HG03097 (cell line): ENCODE results near the gene OSGEP.
"Not testable (repeated sequence)": the region's sequence is repeated elsewhere in the genome, so short reads cannot be mapped to it uniquely, and the experiment has no call there.

ENCODE experiments used
- ATAC-seq: cut with Tn5 transposase; IDR thresholded peaks from one replicate; pipeline ENCODE4 v1.9.1; 2021; ENCODE audit not compliant: unreplicated experiment, low FRiP score

Gene OSGEP

DNA sequence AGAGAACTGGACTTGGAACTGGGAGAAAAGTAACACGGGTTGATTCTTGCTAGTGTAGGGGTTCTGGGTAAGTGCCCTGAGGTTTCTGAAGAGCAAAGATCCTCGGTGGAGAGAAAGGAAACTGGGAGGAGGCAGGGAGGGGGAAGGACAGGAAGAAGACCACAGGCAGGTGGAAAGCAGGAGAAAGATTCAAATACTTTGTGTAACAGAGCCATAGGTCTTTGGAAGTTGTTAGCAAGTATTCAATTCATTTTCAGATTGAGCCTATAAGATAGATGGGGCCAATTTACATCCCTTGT is 15.9 kb upstream of the OSGEP start:
- no peak for ATAC-seq

DNA sequence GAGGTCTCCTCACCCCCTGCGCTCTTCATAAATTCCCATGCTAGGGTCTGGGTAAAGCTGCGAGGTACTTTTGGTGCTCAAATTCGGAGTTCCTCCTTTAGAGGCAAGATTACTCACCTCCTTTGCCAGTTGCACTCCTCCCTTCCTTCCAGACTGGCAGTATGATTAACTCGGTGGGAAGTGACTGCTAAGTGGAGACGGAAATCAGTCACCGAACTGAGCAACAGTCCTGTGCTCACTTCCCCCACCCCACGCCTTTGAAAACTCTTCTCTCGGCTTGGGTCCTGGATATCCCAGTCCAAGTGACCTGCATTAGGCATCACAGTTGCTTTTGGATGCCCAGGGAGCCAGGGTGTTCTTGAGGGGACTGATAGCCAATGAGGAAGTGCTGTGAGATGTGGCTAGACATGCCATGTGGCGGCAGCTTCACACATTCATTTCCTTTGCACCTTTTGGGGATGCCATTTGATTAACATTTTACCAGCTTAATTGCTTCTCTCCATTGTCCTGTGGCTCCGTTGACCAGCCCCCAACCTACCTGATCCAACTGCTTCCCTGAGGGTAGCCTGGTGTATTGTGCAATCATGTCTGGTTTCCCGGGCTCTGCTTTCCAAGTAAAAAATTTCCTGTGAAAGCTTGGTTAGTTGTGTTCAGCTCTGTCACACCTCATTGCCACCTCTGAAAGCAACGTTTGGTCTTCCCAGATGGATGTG is 15.4 kb upstream of the OSGEP start:
- peak; percentile 25 for ATAC-seq

DNA sequence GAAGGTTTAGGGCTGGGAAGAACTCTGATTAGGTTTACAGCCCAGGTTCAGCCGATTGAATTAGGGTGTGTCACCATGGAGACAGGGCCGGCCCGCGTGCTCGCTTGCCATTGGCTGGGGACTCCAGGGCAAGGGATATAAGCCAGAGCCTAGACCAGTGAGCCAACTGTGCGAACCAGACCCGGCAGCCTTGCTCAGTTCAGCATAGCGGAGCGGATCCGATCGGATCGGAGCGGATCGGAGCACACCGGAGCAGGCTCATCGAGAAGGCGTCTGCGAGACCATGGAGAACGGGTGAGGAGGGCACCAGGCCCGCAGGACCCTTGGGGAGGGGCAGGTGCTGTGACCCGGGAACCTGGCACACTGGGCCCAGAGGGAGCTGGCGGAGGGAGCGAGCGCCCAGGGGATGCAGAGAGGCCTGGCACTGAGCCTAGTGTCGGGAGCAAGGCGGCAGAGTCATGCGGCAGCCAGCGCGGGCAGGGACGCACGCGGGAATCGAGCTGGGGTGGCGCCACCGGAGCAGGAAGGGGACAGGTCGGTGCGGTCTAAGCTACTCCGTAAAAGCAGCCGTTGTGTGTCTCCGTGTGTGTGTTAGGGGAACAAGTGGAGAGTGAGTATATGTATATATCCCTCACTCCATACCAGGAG is 14.8 kb upstream of the OSGEP start, which contains the start of gene PNP:
TSS of gene PNP (plus strand) at position 165 of the 648 bp plus-strand sequence. CDS start at position 284, 119 bp downstream.
- peak; percentile 85 for ATAC-seq

DNA sequence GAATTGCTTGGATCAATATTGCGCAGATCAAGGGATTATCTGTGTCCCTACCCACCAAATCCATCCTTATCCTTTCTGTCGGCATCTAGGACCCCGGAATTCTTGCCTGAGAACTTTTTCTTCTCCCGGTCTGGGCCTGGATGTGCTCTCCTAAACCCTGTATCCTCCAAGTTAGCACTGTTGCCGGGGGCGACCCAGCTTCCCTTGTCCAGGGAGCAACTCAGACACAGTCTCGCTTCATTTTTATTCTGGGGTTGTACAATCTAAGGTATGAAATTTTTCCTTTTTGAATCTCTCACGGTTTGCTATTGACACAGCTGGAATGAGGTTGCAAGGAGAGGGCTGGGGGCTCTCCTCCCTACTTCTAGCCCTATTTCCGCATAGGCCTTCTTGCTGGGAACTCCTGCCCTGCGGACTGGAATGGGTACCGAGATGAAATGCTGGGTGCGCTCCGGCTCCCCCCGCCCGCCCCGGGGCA is 14.2 kb upstream of the OSGEP start:
- ATAC-seq: no peak

DNA sequence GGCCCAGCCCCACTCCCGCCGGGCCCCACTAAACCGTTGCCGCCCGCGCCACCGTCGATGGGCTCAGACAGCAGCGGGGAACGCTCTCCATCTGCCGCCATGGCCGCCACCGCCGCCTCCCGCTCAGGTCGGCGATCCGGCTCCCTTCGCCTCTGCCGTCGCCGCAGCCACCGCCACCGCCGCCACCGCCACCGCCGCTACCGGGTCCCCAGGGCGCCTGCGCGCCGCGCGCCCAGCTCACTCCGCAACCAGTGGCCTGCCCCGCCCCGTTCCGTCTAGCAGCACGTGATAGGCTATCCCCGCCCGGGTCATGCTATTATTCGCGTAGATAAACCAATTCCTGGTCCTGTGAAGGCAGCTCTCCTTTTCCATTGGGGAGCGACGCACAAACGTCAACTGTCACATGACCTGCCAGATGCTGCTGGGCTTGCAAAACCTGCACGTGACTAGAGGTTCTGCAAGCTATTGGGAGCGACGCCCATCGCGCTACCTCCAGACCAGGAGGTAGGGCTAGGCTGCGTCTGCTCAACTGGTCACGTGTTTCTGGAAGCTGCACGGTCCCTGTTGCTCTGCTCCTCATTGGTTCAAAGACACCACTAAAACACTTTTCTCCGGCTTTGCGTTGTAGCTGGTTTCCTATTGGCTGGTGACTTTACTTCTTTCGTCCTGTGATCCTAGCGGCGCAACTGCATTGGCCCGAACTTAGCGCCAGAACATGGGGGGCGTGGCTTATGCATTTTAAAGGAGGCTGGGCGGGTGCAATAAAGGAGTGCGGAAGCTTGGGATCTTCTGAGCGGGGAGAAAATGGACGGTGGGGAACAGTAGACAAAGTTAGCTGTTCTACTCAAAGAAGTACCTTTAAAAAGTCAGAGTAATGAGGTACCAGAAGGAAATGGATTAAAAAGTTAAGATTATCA is 6.9 kb upstream of the OSGEP start, which contains the start of gene PIP4P1:
TSS of gene PIP4P1 (minus strand) at position 210 of the 917 bp plus-strand sequence. CDS start at position 101, 109 bp downstream.
- ATAC-seq: peak; percentile 92

DNA sequence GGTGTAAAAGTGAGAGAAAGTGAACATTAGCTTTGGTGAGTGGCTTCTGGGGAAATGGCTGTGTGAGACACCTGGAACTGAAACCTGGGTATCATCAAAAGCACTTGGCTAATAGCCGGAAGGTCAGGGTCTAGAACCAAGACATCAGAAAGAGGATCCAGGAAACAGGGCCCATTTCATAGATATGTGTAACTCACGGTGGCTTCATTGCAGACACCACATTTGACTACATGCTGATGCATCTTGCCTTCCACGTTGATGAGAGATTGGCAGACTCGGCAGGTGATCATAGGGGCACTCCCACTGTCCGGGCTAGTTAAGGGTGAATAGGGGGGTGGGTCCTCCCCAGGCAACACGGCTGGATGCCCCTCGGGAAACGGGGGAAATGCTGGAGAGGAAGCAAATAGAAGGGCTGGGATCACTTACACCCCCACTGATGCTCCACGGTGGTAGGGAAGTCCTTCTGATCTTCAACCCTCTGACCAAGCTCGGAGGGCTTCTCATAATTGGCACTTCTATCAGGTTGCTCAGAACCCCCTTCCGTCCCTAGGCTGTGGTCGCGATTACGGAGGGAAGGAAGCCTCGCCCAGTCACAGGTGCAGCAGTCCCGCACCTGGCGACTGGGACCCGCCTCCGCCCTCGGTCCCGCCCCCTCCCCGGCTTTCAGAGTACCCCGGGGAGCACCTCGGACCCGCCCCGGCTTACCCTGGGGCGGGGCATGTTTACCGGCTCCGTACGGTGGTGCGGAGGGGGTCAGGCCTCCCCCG is 6.0 kb upstream of the OSGEP start:
- peak; percentile 2 for ATAC-seq

DNA sequence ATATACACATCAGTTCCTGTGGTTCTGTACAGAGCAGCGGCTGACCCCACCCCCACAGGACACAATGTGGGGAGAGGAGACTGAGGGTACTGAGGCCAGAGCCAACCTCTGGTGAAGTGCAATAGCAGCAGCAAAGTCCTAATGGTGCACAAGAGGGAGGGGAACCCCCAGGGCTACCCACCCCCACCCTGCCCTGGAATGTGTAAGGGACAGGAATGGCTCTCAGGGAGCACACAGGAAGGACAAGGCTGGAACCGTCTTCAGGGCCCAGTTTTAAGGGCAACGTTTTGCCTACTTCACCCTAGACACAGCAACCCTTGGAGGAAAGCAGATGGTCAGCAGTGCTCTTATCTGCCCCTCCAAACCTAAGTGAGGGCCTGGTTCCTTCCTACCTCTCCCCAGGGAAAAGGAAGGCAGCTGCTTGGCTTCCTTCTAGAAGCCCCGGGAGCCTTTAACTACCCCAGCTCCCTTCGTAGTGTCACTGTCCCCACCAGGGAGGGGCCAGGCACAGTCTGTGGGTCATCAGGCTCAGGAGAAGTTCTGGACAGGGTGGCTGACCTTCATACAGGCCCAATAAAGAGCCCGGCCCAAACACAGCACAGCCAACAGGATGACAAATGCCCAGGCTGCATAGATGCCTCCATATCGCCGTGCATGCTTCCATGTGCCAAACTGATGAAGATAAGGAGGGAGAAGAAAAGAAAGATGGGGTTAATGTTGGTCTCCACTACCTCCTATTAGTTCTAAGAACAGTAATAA is 3.6 kb upstream of the OSGEP start:
- ATAC-seq: no peak

DNA sequence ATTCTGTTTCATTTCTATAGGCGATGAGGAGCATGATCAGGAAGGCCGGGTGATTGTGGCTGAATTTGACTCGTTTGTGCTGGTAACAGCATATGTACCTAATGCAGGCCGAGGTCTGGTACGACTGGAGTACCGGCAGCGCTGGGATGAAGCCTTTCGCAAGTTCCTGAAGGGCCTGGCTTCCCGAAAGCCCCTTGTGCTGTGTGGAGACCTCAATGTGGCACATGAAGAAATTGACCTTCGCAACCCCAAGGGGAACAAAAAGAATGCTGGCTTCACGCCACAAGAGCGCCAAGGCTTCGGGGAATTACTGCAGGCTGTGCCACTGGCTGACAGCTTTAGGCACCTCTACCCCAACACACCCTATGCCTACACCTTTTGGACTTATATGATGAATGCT is 2.4 kb upstream of the OSGEP start:
- ATAC-seq: no peak

DNA sequence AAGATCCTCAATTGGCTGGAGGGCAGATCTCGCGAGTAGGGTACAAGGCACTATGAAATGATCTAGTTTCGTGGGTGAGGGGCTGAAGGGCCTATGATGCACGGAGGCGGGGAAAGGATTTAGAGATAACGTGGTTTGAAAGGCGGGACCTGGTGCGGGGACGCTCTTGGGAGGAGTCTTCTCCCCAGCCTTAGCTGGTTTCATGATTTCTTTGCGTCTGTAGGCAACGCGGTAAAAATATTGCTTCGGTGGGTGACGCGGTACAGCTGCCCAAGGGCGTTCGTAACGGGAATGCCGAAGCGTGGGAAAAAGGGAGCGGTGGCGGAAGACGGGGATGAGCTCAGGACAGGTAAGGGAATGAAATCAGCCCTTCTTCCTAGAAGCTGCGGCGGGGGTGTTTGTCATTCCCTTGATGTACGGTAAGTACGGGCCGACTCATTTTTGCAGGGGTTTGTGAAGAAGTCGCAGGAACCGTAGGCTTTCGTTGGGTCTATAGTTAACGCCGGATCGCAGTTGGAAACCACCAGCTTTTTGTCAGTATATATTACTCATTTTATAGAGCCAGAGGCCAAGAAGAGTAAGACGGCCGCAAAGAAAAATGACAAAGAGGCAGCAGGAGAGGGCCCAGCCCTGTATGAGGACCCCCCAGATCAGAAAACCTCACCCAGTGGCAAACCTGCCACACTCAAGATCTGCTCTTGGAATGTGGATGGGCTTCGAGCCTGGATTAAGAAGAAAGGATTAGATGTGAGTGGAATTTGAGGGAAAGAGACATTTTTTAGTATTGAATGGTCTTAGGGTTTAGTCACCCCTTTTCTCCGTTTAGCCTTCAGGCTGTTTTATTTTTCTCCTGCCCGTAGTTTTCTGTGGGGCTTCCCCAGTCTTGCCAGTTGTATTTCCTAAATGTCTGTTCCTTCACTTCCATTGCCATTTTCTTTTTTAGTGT is 1.0 kb upstream of the OSGEP start:
- peak; percentile 40 for ATAC-seq

DNA sequence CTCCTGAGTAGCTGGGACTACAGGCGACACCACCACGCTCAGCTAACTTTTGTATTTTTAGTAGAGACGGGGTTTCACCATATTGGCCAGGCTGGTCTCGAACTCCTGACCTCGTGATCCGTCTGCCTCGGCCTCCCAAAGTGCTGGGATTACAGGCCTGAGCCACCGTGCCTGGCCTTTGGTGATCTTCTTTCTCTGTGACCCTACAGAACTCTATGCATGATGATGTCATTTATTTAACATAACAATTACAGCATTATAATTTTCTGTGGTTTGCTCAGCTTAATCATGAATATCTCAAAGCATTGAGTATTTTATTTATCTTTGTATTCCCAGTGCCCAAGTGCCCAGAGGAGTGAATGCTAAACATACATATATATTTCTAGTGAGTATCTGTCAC is 1.8 kb downstream of the OSGEP start:
- not testable (repeated sequence) for ATAC-seq

DNA sequence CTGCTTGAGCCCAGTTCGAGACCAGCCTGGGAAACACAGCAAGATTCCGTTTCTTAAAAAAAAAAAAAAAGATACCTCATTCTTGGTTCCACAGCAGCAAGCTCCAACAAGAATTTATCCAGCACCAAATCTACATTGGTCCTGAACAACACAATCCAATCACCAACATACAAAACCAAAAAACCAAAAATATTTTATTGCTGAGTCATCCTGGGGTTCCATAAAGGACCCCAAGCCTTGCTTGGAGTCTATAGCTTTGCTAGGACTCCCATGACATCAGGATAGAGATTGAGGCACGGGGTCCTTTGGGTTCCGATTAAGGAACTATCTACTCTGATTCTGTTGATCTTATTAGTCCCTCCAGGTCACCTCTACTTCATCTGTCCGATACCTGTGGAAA is 7.7 kb downstream of the OSGEP start:
- ATAC-seq: no peak

DNA sequence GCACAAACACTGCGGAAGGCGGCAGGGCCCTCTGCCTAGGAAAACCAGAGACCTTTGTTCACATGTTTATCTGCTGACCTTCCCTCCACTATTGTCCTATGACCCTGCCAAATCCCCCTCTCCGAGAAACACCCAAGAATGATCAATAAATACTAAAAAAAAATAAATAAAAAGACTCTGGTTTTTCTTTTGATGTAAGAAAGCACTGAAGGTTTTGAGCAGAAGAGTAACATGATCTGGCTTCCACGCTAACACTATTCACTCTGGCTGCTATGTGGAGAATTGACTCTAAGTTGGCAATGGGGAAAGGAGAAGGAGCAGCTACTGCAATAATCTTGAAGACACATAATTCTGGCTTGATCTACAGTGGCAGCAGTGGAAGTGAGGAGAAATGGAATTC is 11.0 kb downstream of the OSGEP start:
- not testable (repeated sequence) for ATAC-seq

DNA sequence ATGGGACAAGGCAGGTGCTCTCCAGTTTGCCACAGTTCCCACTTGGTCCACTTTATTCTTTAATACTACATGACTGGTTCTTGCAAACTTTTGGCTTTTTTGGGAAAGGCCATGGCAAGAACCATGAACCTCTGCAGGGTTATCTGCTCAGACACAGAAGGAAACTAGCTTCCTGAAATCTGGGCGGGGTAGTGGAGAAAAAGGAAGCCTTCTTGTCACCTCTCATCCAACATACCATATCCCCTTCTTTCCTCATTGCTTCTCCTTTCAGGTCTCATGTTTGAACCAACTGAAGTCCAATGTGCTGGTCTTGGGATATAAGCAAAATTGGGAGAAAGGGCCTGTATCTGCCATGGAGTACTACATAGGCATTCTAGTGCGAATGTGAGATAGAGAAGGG is 13.2 kb downstream of the OSGEP start:
- ATAC-seq: no peak

DNA sequence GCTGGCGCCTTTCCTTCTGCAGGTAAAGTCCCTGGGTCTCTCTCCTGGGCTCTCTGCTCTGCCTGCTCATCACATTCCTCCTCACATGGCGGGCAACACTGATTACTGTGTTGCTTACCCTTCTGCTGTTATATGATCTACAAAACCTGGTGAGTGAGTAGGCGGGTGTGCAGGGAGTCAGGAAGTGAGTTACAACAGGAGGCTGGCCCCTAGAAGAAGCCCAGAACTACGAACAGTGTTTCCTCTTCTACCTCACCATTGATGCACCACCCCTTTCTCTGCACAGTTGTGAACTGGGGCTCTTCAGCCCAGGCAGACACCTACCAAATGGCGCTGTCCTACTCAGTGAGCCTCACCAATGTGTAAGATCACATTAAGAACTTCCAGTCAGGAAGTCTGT is 13.7 kb downstream of the OSGEP start:
- no peak for ATAC-seq

DNA sequence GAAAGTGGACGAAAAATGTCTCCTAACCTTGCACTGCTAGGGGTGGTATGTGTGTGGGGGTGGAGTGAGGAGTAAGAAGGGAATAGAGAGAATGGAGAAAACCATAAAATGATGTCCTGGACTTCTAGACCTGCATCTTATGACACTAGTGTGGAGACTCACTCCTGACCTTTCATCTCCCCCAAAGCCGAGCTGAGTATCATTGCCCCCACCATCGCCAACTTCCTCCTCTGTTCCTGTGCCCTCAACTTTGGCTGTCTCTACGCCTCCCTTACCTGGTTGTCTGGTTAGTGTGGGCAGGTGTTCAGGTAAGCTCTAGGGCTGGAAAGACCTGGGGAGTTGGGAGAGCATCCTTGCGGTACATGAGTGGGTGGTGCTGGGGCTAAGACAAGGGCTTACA is 14.1 kb downstream of the OSGEP start:
- no peak for ATAC-seq

DNA sequence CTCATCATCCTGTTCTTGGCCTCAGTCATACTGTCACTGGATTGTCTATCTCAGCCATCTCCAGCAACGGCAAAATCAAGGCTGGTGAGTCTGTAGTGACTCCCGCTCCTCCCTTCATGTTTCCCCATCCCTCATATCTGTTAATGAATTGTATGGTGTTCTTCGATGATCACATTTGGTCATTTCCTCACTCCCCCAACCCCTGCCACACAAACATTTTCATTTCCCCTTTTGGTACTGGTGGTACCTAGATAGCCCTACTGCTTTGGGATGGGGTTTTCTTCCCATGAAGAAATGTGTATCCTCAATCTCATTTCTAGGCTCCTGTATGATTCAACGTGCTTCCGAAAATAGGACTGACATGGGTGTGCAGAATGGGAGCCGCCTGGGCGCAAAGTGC is 15.9 kb downstream of the OSGEP start:
- ATAC-seq: no peak

DNA sequence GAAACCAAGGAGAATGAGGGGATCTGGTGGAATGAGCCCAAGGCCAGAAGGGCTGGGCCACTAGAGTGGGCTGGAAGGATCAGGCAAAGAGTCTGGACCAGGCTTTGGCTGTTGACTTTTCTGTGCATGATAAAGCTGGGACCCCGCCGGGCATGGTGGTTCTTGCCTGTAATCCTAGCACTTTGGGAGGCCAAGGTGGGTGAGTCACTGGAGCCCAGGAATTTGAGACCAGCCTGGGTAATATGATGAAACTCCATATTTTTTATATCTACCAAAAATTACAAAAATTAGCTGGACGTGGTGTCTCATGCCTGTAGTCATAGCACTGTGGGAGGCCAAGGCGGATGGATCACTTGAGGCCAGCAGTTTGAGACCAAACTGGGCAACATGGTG is 18.3 kb downstream of the OSGEP start:
- no peak for ATAC-seq

DNA sequence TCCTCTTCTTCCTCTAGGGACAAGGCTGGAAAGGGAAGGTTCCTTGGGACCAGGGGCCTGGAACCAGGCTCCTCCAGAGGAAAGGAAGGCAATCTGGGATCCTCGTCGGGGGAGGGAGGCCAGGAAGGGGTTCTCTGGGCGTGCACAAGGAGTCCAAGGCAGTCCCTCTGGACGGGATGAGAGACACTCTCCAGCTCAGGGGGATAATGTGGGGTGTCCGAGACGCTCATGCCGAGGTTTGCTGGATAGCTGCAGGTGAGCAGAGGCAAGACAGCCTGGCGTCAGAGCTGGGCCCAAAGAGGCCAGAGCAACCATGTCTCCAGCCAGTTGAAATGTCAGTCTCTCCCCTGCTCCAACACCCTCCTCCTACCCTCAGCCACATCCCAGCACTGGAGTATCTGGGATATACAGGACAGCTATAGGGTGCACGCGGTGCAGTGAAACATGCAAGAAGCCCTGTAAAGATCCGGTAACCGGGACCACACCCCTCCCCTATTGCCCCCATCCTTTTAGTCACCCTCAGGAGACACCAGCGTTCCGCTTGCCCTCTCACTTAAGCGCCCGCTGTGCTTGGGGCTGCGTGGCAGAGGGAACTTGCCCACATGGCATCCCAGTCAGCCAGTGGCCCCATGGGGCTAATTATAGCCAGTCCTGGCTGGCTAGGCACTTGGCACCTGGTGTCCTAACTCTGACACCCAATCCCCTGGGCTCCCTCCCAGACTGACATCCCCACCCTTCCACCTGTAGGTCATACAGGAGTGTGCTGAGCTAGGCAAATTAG is 18.8 kb downstream of the OSGEP start, which contains the start of gene KLHL33:
TSS of gene KLHL33 (minus strand) at position 585 of the 781 bp plus-strand sequence. CDS start at position 230, 355 bp downstream.
- ATAC-seq: no peak
